ENCODE data around the gene BCL6.

GRCh38 chr3:187792521-187792920, 47.3 kb upstream of the BCL6 start:
- TF ChIP-seq CTCF (IDR thresholded peaks at IDR 0.05) (no peak), POLR2AphosphoS5 (IDR thresholded peaks at IDR 0.05; ENCODE audit: low read depth, low read length) (no peak), REST (IDR thresholded peaks at IDR 0.05; ENCODE audit: insufficient read depth in 1 of 2, low read depth in 2 of 2, low read length in 1 of 2) (no peak), TCF7L2 (IDR thresholded peaks at IDR 0.05; ENCODE audit: low read depth, low read length) (no peak), SIN3A (IDR thresholded peaks at IDR 0.05; ENCODE audit: borderline replicate concordance, insufficient read depth, low read depth, low read length) (no peak)
